ENCODE data around the gene APBB2. TPM values are rescaled to one million over a fixed set of nuclear protein-coding genes. Genes with fewer than 3 reads are reported as not detected.
A peak's percentile ranks its signal among the peaks of the same experiment; 100 is the strongest.

APBB2 gene
- total and polyA plus RNA-seq, 2 experiments from 2014 or later: 24.1 to 61.0 TPM

GRCh38 chr4:41207291-41207831, 7.0 kb downstream of the APBB2 start:
- in situ Hi-C loops (cut with MboI): no loop called here
- no peak overlapping the region for H3K27ac ChIP-seq
- peaks cover 74% of the 10 kb centered on the region for H3K4me1 ChIP-seq (ENCODE audit: insufficient read depth)

DNA sequence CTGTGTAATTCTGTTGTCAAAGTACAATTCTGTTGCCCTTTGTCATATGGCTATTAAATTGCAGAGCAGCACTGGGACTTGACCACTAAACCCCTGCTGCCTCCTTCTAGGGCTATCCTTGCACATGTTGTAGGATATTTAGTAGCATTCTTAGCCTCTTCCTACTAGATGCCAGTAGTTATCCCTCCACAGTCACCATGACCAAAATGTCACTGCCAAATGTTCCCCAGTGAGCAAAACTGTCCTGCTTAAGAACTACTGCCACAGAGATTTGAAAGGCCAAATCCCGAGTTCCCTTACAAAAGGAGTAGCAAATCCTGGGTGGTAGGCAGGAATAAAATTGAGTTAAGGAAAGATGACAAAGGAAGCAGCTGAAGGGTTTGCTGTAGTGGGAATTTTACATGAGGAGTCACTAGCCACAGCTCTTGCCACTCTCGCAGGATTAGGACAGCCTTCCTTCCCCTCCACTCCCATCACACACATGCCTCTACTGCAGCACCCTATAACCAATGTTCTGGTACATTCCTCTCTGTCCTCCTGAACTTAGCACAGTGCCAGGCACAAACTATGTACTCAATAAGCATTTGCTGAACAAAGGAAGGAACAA, 8.4 kb downstream of the APBB2 start:
- 0 out of 2 replicates have a peak, but pooled peaks cover 2% of the 10 kb centered on the region for H4K20me1 ChIP-seq (ENCODE audit: insufficient read depth)
- TF ChIP-seq EZH2 (IDR thresholded peaks at IDR 0.05; ENCODE audit: insufficient read depth, poor library complexity, severe bottlenecking) (no peak), EZH2phosphoT487 (IDR thresholded peaks at IDR 0.05; ENCODE audit: insufficient read depth, low read depth) (no peak)
- in situ Hi-C loops (cut with MboI): no loop called here
- no peaks in the 10 kb centered on the region for H3K27me3 ChIP-seq (replicated peaks; ENCODE audit: insufficient read depth)
- H3K9me3 ChIP-seq (ENCODE audit: low read depth): no peaks in the 10 kb centered on the region
- H3K79me2 ChIP-seq (ENCODE audit: insufficient read depth): peaks cover 95% of the 10 kb centered on the region
- 76 to 84% methylated on average over 2 of the region's 2 CpGs for WGBS, 2 experiments (ENCODE audit: low coverage in 1 of 2, low lambda C conversion rate in 2 of 2, missing lambda C conversion rate in 2 of 2)
- no peak overlapping the region for H3K9ac ChIP-seq
- H3K9me2 ChIP-seq (ENCODE audit: insufficient read depth): no peaks in the 10 kb centered on the region
- peak; percentile 30 for DNase-seq
- H3K4me2 ChIP-seq (ENCODE audit: unreplicated experiment): no peak overlapping the region
- no peak overlapping the region for H3K4me3 ChIP-seq
- no peaks in the 10 kb centered on the region for H3K36me3 ChIP-seq (ENCODE audit: low read depth)
- H3K4me1 ChIP-seq (ENCODE audit: insufficient read depth): peaks cover 71% of the 10 kb centered on the region
- peaks cover 67% of the 10 kb centered on the region for H3F3A ChIP-seq (ENCODE audit: insufficient read depth)
- H2AFZ ChIP-seq: no peak overlapping the region
- H3K27ac ChIP-seq: no peak overlapping the region

More at GRCh38 chr4:41207291-41207831, 7.0 kb downstream of the APBB2 start:
- Histone ChIP-seq H3K9ac (no peak overlapping the region), H2AFZ (no peak overlapping the region), H3F3A (ENCODE audit: insufficient read depth) (peaks cover 53% of the 10 kb centered on the region), H3K9me3 (ENCODE audit: low read depth) (no peaks in the 10 kb centered on the region), H3K4me3 (no peak overlapping the region), H4K20me1 (ENCODE audit: insufficient read depth) (0 out of 2 replicates have a peak, but pooled peaks cover 2% of the 10 kb centered on the region), H3K9me2 (ENCODE audit: insufficient read depth) (no peaks in the 10 kb centered on the region), H3K27me3 (replicated peaks; ENCODE audit: insufficient read depth) (no peaks in the 10 kb centered on the region), H3K4me2 (ENCODE audit: unreplicated experiment) (no peak overlapping the region), H3K79me2 (ENCODE audit: insufficient read depth) (peaks cover 95% of the 10 kb centered on the region), H3K36me3 (ENCODE audit: low read depth) (no peaks in the 10 kb centered on the region)
- TF ChIP-seq EZH2 (IDR thresholded peaks at IDR 0.05; ENCODE audit: insufficient read depth, poor library complexity, severe bottlenecking) (no peak), EZH2phosphoT487 (IDR thresholded peaks at IDR 0.05; ENCODE audit: insufficient read depth, low read depth) (no peak)
- peak; percentile 58 for DNase-seq

GRCh38 chr4:41205130-41205529, 9.2 kb downstream of the APBB2 start:
- peak overlapping the region; percentile 50 for H3K4me2 ChIP-seq (ENCODE audit: unreplicated experiment)
- no peak for DNase-seq
- H3K4me1 ChIP-seq (ENCODE audit: insufficient read depth): peaks cover 71% of the 10 kb centered on the region
- WGBS, 2 experiments (ENCODE audit: low coverage in 1 of 2, low lambda C conversion rate in 2 of 2, missing lambda C conversion rate in 2 of 2): 22 to 25% methylated on average over 3 of the region's 3 CpGs
- H3K27ac ChIP-seq: peak overlapping the region; percentile 81
- no peak overlapping the region for H3K9ac ChIP-seq
- H3K4me3 ChIP-seq: peak overlapping the region; percentile 5; the same call in 1 of the 2 replicates
- no peaks in the 10 kb centered on the region for H3K9me3 ChIP-seq (ENCODE audit: low read depth)
- H3K36me3 ChIP-seq (ENCODE audit: low read depth): no peaks in the 10 kb centered on the region
- peaks cover 95% of the 10 kb centered on the region for H3K79me2 ChIP-seq (ENCODE audit: insufficient read depth)
- no peak overlapping the region for H2AFZ ChIP-seq
- no peaks in the 10 kb centered on the region for H3K27me3 ChIP-seq (replicated peaks; ENCODE audit: insufficient read depth)
- peaks cover 67% of the 10 kb centered on the region for H3F3A ChIP-seq (ENCODE audit: insufficient read depth)
- H4K20me1 ChIP-seq (ENCODE audit: insufficient read depth): 0 out of 2 replicates have a peak, but pooled peaks cover 2% of the 10 kb centered on the region
- in situ Hi-C loops (cut with MboI): no loop called here
- TF ChIP-seq EZH2phosphoT487 (IDR thresholded peaks at IDR 0.05; ENCODE audit: insufficient read depth, low read depth): no peak
- TF ChIP-seq EZH2 (IDR thresholded peaks at IDR 0.05; ENCODE audit: insufficient read depth, poor library complexity, severe bottlenecking): no peak
- no peaks in the 10 kb centered on the region for H3K9me2 ChIP-seq (ENCODE audit: insufficient read depth)

GRCh38 chr4:41204400-41204978, 9.9 kb downstream of the APBB2 start:
- Histone ChIP-seq H3K9me3 (ENCODE audit: low read depth) (no peaks in the 10 kb centered on the region), H3K9ac (no peak overlapping the region), H3K36me3 (ENCODE audit: low read depth) (no peaks in the 10 kb centered on the region), H3F3A (ENCODE audit: insufficient read depth) (peaks cover 67% of the 10 kb centered on the region), H3K27ac (peak overlapping the region; percentile 81), H3K4me1 (ENCODE audit: insufficient read depth) (peaks cover 76% of the 10 kb centered on the region), H3K79me2 (ENCODE audit: insufficient read depth) (peaks cover 95% of the 10 kb centered on the region), H2AFZ (no peak overlapping the region), H3K9me2 (ENCODE audit: insufficient read depth) (no peaks in the 10 kb centered on the region), H3K27me3 (replicated peaks; ENCODE audit: insufficient read depth) (no peaks in the 10 kb centered on the region), H3K4me2 (ENCODE audit: unreplicated experiment) (peak overlapping the region; percentile 50), H3K4me3 (peak overlapping the region; percentile 5; the same call in 1 of the 2 replicates), H4K20me1 (ENCODE audit: insufficient read depth) (0 out of 2 replicates have a peak, but pooled peaks cover 2% of the 10 kb centered on the region)
- 43 to 45% methylated on average over 8 of the region's 8 CpGs for WGBS, 2 experiments (ENCODE audit: low coverage in 1 of 2, low lambda C conversion rate in 2 of 2, missing lambda C conversion rate in 2 of 2)
- peak; percentile 83 for DNase-seq
- TF ChIP-seq EZH2 (IDR thresholded peaks at IDR 0.05; ENCODE audit: insufficient read depth, poor library complexity, severe bottlenecking) (no peak), EZH2phosphoT487 (IDR thresholded peaks at IDR 0.05; ENCODE audit: insufficient read depth, low read depth) (no peak)
- in situ Hi-C loops (cut with MboI): no loop called here
